Panc1 (cell line): ENCODE results near the gene LRPPRC. TPM values are rescaled to one million over a fixed set of nuclear protein-coding genes. Genes with fewer than 3 reads are reported as not detected.
"Not testable (repeated sequence)": the region's sequence is repeated elsewhere in the genome, so short reads cannot be mapped to it uniquely, and the experiment has no call there.

ENCODE experiments used
- ATAC-seq: fragments of 200-7000 bp; cut with Tn5 transposase; 2 replicates; pipeline ENCODE4 v1.9.1; 2020; ENCODE audit warnings: mild to moderate bottlenecking, moderate library complexity
- BruUV-seq: library from RNA; stranded (reverse); fragments of 400-500 nt; replicated peaks from 2 replicates; lab custom pipeline; 2021; lab: Mats Ljungman, UMichigan
- CTCF ChIA-PET: fragments of 300-600 bp; sonication (Branson Sonifier 250); formaldehyde crosslinking; loops from one replicate; lab custom pipeline; 2022; ENCODE audit warnings: antibody characterized with exemption; lab: Charles Lee
- POLR2A ChIA-PET: fragments of 300-600 bp; sonication (Branson Sonifier 250); formaldehyde crosslinking; loops from one replicate; lab custom pipeline; 2022; ENCODE audit warnings: antibody characterized with exemption; lab: Charles Lee
- DNase-seq: peaks from one replicate; pipeline ENCODE4 v3.0.0-alpha.2; 2010; ENCODE audit warnings: low read depth, low spot score
- H3K27ac ChIP-seq: 2 replicates; pipeline ENCODE4 v1.5.1; 2011; ENCODE audit warnings: mild to moderate bottlenecking, low read length, inconsistent platforms
- H3K27me3 ChIP-seq: fragments of 200-500 bp; sonication (Bioruptor generic); 2 replicates; pipeline ENCODE4 v1.6.0; 2014; ENCODE audit warnings: low read length, inconsistent platforms; ENCODE audit not compliant: control insufficient read depth, insufficient read depth
- H3K36me3 ChIP-seq: fragments of 200-500 bp; sonication (Bioruptor generic); 2 replicates; pipeline ENCODE4 v1.5.1; 2014; ENCODE audit warnings: inconsistent platforms, mild to moderate bottlenecking, low read length, moderate library complexity; ENCODE audit not compliant: control insufficient read depth, insufficient read depth
- H3K4me1 ChIP-seq: 2 replicates; pipeline ENCODE4 v1.5.1; 2011; ENCODE audit warnings: inconsistent platforms, mild to moderate bottlenecking, low read length, moderate library complexity; ENCODE audit not compliant: control insufficient read depth, insufficient read depth
- H3K4me3 ChIP-seq, 2 experiments: 2 replicates each; pipeline ENCODE4 v1.5.1; 2011 to 2012; ENCODE audit warnings: low read depth in 2 of 2, low read length in 2 of 2, mild to moderate bottlenecking in 2 of 2, inconsistent platforms in 1 of 2, moderate library complexity in 1 of 2
- H3K9me3 ChIP-seq: fragments of 200-500 bp; sonication (Bioruptor generic); 2 replicates; pipeline ENCODE4 v1.5.1; 2014; ENCODE audit warnings: low read depth, mild to moderate bottlenecking, inconsistent platforms, low read length, moderate library complexity; ENCODE audit not compliant: control insufficient read depth, insufficient read depth
- CTCF ChIP-seq: fragments of 450-650 bp; IDR thresholded peaks from 2 replicates; pipeline ENCODE4 v1.5.1; 2017; ENCODE audit warnings: mild to moderate bottlenecking
- POLR2AphosphoS5 ChIP-seq: IDR thresholded peaks from 2 replicates; pipeline ENCODE4 v1.6.1; 2012; ENCODE audit warnings: mild to moderate bottlenecking, low read depth, low read length, moderate library complexity
- REST ChIP-seq, 2 experiments: IDR thresholded peaks; 2 replicates each; pipeline ENCODE4 v1.6.1; 2011 to 2012; ENCODE audit warnings: low read depth in 2 of 2, control low read depth in 1 of 2, low read length in 1 of 2, mild to moderate bottlenecking in 1 of 2, moderate library complexity in 1 of 2; ENCODE audit not compliant: insufficient read depth in 1 of 2
- SIN3A ChIP-seq: IDR thresholded peaks from 2 replicates; pipeline ENCODE4 v1.6.1; 2012; ENCODE audit warnings: low read depth, mild to moderate bottlenecking, low read length, moderate library complexity, borderline replicate concordance; ENCODE audit not compliant: insufficient read depth
- TCF7L2 ChIP-seq: IDR thresholded peaks from 2 replicates; pipeline ENCODE4 v1.6.1; 2011; ENCODE audit warnings: mild to moderate bottlenecking, low read depth, low read length, inconsistent platforms
- in situ Hi-C: cut with HindIII; loops from 2 replicates; pipeline ENCODE4 v1.10.0; 2016; ENCODE audit warnings: low sequenced_read_pairs, low pct_unique_long_range_greater_than_20kb
- intact Hi-C: fragments of 100-400 bp; cut with micrococcal nuclease; formaldehyde crosslinking; loops from one replicate; pipeline ENCODE4 v1.10.0; 2022; ENCODE audit not compliant: unreplicated experiment
- total RNA-seq: library from RNA; stranded (reverse); gene quantifications from one replicate; pipeline ENCODE4 v1.2.1, GENCODE V29; 2021; ENCODE audit not compliant: unreplicated experiment

Gene LRPPRC
- total RNA-seq, 1 experiment from 2014 or later, result 207 TPM

- ATAC-seq (no peak), DNase-seq (no peak)
- no peak overlapping the region; the same call in 1 of the 2 replicates for H3K27ac ChIP-seq
- ChIA-PET POLR2A (no interaction called here), CTCF (no interaction called here)
- TF ChIP-seq CTCF (no peak), POLR2AphosphoS5 (no peak), SIN3A (no peak)
- in situ Hi-C loops, result no loop called here
- BruUV-seq, result no TSS peak
- intact Hi-C loops, result no loop called here
- no peaks in the 10 kb centered on the region for H3K4me1 ChIP-seq
- peaks cover 75% of the 10 kb centered on the region for H3K36me3 ChIP-seq
- H3K4me3 ChIP-seq, result no peak overlapping the region
- no peaks in the 10 kb centered on the region for H3K9me3 ChIP-seq
- no peaks in the 10 kb centered on the region for H3K27me3 ChIP-seq
Measured at GRCh38 chr2:43925431-43925830, 70.4 kb downstream of the LRPPRC start.

GRCh38 chr2:43924463-43924862 lies 71.3 kb downstream of the LRPPRC start:
- H3K27ac ChIP-seq, result no peak overlapping the region; the same call in 1 of the 2 replicates
- in situ Hi-C loops, result no loop called here
- CTCF ChIA-PET, result no interaction called here
- BruUV-seq, result no TSS peak
- no peak overlapping the region for H3K4me3 ChIP-seq
- DNase-seq, result no peak
- H3K27me3 ChIP-seq, result no peaks in the 10 kb centered on the region
- H3K36me3 ChIP-seq, result peaks cover 72% of the 10 kb centered on the region
- no peak for TF ChIP-seq TCF7L2
- no peak for TF ChIP-seq REST (IDR thresholded peaks at IDR 0.05; ENCODE audit: insufficient read depth in 1 of 2, low read depth in 2 of 2, low read length in 1 of 2)
- no peak for TF ChIP-seq SIN3A
- no peak for TF ChIP-seq POLR2AphosphoS5
- no peak for TF ChIP-seq CTCF
- H3K9me3 ChIP-seq, result no peaks in the 10 kb centered on the region
- POLR2A ChIA-PET, result no interaction called here
- H3K4me1 ChIP-seq, result no peaks in the 10 kb centered on the region
- intact Hi-C loops, result no loop called here
- no peak for ATAC-seq

GRCh38 chr2:43911136-43911790 lies 84.5 kb downstream of the LRPPRC start:
- DNase-seq, ATAC-seq, in situ Hi-C loops, H3K4me3 ChIP-seq, H3K27me3 ChIP-seq, H3K4me1 ChIP-seq, POLR2A ChIA-PET, H3K27ac ChIP-seq, H3K9me3 ChIP-seq, CTCF ChIA-PET, intact Hi-C loops, BruUV-seq: not testable (repeated sequence)
- peaks cover 63% of the 10 kb centered on the region for H3K36me3 ChIP-seq
